Measurements from ENCODE around the gene BFSP1. TPM values are rescaled to one million over a fixed set of nuclear protein-coding genes. Genes with fewer than 3 reads are reported as not detected.
A peak's percentile ranks its signal among the peaks of the same experiment; 100 is the strongest.

Gene BFSP1
- total RNA-seq, 1 donor from 2014 or later: 9.6 TPM

DNA sequence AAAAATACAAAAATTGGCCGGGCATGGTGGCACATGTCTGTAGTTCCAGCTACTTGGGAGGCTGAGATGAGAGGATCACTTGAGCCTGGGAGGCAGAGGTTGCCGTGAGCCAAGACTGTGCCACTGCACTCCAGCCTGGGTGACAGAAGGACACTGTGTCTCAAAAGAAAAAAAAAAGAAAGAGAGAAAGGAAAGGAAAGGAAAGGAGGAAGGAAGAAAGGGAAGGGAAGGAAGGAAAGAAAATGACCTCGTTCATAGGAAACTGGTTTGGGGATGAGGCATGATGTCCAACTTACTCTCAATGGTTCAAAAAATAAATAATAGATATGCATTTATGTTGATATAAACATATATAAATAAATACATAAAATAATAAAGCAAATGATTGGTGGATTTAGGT lies 6.8 kb upstream of the BFSP1 start:
- Mint-ChIP-seq H3K36me3 (ENCODE audit: low read depth) (no peaks in the 10 kb centered on the region), H3K4me1 (ENCODE audit: low read depth) (peaks cover 67% of the 10 kb centered on the region), H3K27me3 (ENCODE audit: low read depth) (no peaks in the 10 kb centered on the region), H3K27ac (ENCODE audit: unreplicated experiment) (no peak overlapping the region), H3K4me3 (ENCODE audit: unreplicated experiment) (no peak overlapping the region), H3K9me3 (ENCODE audit: low read depth) (no peaks in the 10 kb centered on the region)
- TF ChIP-seq, protein P1, sequence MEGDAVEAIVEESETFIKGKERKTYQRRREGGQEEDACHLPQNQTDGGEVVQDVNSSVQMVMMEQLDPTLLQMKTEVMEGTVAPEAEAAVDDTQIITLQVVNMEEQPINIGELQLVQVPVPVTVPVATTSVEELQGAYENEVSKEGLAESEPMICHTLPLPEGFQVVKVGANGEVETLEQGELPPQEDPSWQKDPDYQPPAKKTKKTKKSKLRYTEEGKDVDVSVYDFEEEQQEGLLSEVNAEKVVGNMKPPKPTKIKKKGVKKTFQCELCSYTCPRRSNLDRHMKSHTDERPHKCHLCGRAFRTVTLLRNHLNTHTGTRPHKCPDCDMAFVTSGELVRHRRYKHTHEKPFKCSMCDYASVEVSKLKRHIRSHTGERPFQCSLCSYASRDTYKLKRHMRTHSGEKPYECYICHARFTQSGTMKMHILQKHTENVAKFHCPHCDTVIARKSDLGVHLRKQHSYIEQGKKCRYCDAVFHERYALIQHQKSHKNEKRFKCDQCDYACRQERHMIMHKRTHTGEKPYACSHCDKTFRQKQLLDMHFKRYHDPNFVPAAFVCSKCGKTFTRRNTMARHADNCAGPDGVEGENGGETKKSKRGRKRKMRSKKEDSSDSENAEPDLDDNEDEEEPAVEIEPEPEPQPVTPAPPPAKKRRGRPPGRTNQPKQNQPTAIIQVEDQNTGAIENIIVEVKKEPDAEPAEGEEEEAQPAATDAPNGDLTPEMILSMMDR (IDR thresholded peaks at IDR 0.05): no peak
- no peak for DNase-seq (ENCODE audit: low spot score)

DNA sequence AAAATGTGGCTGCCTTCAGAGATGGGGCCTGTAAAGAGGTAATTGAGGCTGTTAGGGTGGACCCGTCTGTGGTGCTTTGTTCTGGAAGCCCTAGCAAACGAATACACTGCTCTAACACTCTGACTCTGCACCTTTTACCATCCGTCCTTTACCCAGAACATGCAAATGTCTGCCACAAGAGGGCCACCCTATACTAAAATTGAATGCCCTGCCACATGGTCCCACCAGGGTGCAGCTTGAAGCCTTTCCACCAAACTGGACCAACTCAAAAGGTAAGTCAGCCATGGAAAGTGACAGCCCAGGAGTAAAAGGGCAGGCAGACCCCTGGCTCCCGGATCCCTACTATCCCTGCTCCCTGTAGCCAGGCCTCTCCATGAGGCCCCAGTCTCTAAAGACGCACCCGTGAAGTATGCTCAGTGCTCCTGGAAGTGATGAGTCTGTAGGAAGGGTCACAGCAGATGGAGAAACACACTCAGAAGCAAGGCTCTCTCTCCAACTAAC lies 5.8 kb upstream of the BFSP1 start:
- H3K27ac Mint-ChIP-seq (ENCODE audit: unreplicated experiment): peak overlapping the region; percentile 81
- H3K4me3 Mint-ChIP-seq (ENCODE audit: unreplicated experiment): no peak overlapping the region

DNA sequence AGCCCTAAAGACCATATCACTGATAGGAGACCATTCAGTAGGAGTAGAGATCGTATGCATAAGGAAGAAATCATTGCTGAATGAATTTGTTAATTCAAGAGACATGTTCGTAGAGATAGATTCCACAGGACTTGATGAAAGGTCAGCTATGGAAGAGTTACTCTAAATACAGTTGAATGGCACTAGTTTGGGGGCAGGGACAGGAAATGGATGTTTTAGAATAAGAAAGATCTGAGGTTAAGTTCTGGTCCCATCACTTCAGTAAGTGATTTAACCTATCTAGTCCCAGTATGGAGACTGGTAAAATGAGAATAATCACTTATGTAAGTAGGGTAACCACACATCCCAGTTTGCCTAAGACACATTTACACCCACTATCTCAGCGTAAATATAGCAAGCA lies 2.9 kb upstream of the BFSP1 start:
- TF ChIP-seq, protein P1 (IDR thresholded peaks at IDR 0.05): no peak
- H3K36me3 Mint-ChIP-seq (ENCODE audit: low read depth): no peaks in the 10 kb centered on the region
- DNase-seq (ENCODE audit: low spot score): no peak
- H3K4me3 Mint-ChIP-seq (ENCODE audit: unreplicated experiment): no peak overlapping the region
- no peaks in the 10 kb centered on the region for H3K9me3 Mint-ChIP-seq (ENCODE audit: low read depth)
- H3K27ac Mint-ChIP-seq (ENCODE audit: unreplicated experiment): no peak overlapping the region
- H3K4me1 Mint-ChIP-seq (ENCODE audit: low read depth): peaks cover 48% of the 10 kb centered on the region
- H3K27me3 Mint-ChIP-seq (ENCODE audit: low read depth): no peaks in the 10 kb centered on the region

More for the DNA sequence above, 5.8 kb upstream of the BFSP1 start:
- no peak for DNase-seq (ENCODE audit: low spot score)
- Mint-ChIP-seq H3K27me3 (ENCODE audit: low read depth) (no peaks in the 10 kb centered on the region), H3K9me3 (ENCODE audit: low read depth) (no peaks in the 10 kb centered on the region), H3K4me1 (ENCODE audit: low read depth) (peaks cover 57% of the 10 kb centered on the region), H3K36me3 (ENCODE audit: low read depth) (no peaks in the 10 kb centered on the region)
- TF ChIP-seq, protein P1 (IDR thresholded peaks at IDR 0.05): peak; percentile 99

DNA sequence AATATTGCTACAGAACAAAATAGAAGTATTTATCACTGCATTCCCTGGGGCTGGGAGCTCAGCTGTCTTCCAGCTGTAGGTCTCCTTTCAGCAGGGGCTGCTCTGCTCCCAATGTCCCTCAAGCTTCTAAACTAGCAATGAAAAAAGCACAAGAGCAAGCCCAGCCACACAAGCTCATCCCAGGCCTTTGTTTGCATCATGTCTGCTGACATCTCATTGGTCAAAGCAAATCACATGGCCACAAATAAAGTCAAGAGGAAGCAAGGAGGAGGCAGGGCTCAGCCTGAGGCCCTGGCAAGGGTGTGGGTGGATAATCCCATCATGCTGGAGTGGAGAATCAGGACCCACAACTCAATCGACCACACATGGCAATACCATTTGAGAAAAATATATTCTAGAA lies 2.2 kb upstream of the BFSP1 start:
- no peak overlapping the region for H3K4me3 Mint-ChIP-seq (ENCODE audit: unreplicated experiment)
- no peaks in the 10 kb centered on the region for H3K27me3 Mint-ChIP-seq (ENCODE audit: low read depth)

DNA sequence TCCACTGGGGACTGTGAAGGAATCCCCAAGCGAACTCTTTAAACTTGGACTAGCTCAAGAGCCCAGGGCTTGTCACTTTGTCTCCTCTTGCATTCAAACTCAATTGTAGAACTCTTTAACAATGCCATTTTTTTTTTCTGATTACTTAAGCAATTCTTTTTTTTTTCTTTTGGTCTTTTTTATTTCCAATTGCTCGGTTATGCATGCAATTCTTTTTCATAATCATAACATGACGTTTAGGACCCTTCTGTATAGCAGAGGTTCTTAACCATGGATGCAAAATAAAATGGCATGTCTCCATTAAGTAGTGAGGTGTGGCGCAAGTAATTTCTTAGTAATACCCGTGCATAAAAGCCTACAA lies 466 bp upstream of the BFSP1 start:
- Mint-ChIP-seq H3K36me3 (ENCODE audit: low read depth) (no peaks in the 10 kb centered on the region), H3K4me3 (ENCODE audit: unreplicated experiment) (peak overlapping the region; percentile 83), H3K27me3 (ENCODE audit: low read depth) (no peaks in the 10 kb centered on the region), H3K27ac (ENCODE audit: unreplicated experiment) (peak overlapping the region; percentile 94), H3K9me3 (ENCODE audit: low read depth) (no peaks in the 10 kb centered on the region), H3K4me1 (ENCODE audit: low read depth) (peaks cover 26% of the 10 kb centered on the region)
- DNase-seq (ENCODE audit: low spot score): no peak
- TF ChIP-seq, protein P1 (IDR thresholded peaks at IDR 0.05): no peak

More for the DNA sequence above, 2.2 kb upstream of the BFSP1 start:
- no peaks in the 10 kb centered on the region for H3K36me3 Mint-ChIP-seq (ENCODE audit: low read depth)
- no peak for DNase-seq (ENCODE audit: low spot score)
- peaks cover 41% of the 10 kb centered on the region for H3K4me1 Mint-ChIP-seq (ENCODE audit: low read depth)
- H3K27ac Mint-ChIP-seq (ENCODE audit: unreplicated experiment): no peak overlapping the region
- TF ChIP-seq, protein P1 (IDR thresholded peaks at IDR 0.05): no peak
- H3K9me3 Mint-ChIP-seq (ENCODE audit: low read depth): no peaks in the 10 kb centered on the region
